GM18505 (cell line): Measurements from ENCODE around the gene PPP2R2D.
"Not testable (repeated sequence)": the region's sequence is repeated elsewhere in the genome, so short reads cannot be mapped to it uniquely, and the experiment has no call there.

Experiments used
- ATAC-seq: cut with Tn5 transposase; IDR thresholded peaks from one replicate; pipeline ENCODE4 v1.9.1; 2021; ENCODE audit not compliant: unreplicated experiment
- POLR2A ChIP-seq: IDR thresholded peaks from 4 replicates; pipeline ENCODE4 v1.6.1; 2011; ENCODE audit warnings: borderline replicate concordance; ENCODE audit not compliant: insufficient read depth, insufficient read length; ENCODE audit errors: extremely low read depth

The PPP2R2D gene

GRCh38 chr10:131910663-131911314, 10.0 kb downstream of the PPP2R2D start:
- no peak for TF ChIP-seq POLR2A
- ATAC-seq: no peak

- TF ChIP-seq POLR2A: no peak
- no peak for ATAC-seq
These were observed 10.6 kb downstream of the PPP2R2D start for GRCh38 chr10:131911451-131911850.

- no peak for ATAC-seq
These were observed 11.8 kb downstream of the PPP2R2D start for GRCh38 chr10:131912620-131913019.

GRCh38 chr10:131915484-131915883, 14.7 kb downstream of the PPP2R2D start:
- no peak for ATAC-seq
- no peak for TF ChIP-seq POLR2A

More at GRCh38 chr10:131912620-131913019, 11.8 kb downstream of the PPP2R2D start:
- TF ChIP-seq POLR2A: no peak

GRCh38 chr10:131915990-131916766, 15.4 kb downstream of the PPP2R2D start:
- ATAC-seq: no peak
- TF ChIP-seq POLR2A: no peak

GRCh38 chr10:131916767-131917160, 16.0 kb downstream of the PPP2R2D start:
- ATAC-seq: not testable (repeated sequence)

GRCh38 chr10:131917496-131917895, 16.7 kb downstream of the PPP2R2D start:
- not testable (repeated sequence) for ATAC-seq

GRCh38 chr10:131919461-131919860, 18.7 kb downstream of the PPP2R2D start:
- not testable (repeated sequence) for ATAC-seq

- ATAC-seq: no peak
These were observed 19.3 kb downstream of the PPP2R2D start for GRCh38 chr10:131920151-131920550.

GRCh38 chr10:131920693-131921092, 19.9 kb downstream of the PPP2R2D start:
- ATAC-seq: no peak
- TF ChIP-seq POLR2A: no peak

More at GRCh38 chr10:131920151-131920550, 19.3 kb downstream of the PPP2R2D start:
- TF ChIP-seq POLR2A: no peak

- TF ChIP-seq POLR2A: no peak
- no peak for ATAC-seq
These were observed 20.4 kb downstream of the PPP2R2D start for GRCh38 chr10:131921184-131921583.

GRCh38 chr10:131923038-131923756, 22.4 kb downstream of the PPP2R2D start:
- no peak for TF ChIP-seq POLR2A
- no peak for ATAC-seq

- ATAC-seq: no peak
- TF ChIP-seq POLR2A: no peak
These were observed 24.3 kb downstream of the PPP2R2D start for GRCh38 chr10:131925011-131925649.
